ENCODE measurements around the gene PDE4C.
"Not testable (repeated sequence)": the region's sequence is repeated elsewhere in the genome, so short reads cannot be mapped to it uniquely, and the experiment has no call there.

PDE4C gene

GRCh38 chr19:18223860-18224524 lies 2.2 kb downstream of the PDE4C start:
- peak; percentile 29 for DNase-seq (ENCODE audit: low spot score)

GRCh38 chr19:18221815-18222725 lies 4.2 kb downstream of the PDE4C start:
- DNase-seq (ENCODE audit: low spot score) = no peak

- no peak for DNase-seq (ENCODE audit: low spot score)
These were observed 5.5 kb downstream of the PDE4C start for GRCh38 chr19:18220632-18221275.

GRCh38 chr19:18219911-18220631 lies 6.2 kb downstream of the PDE4C start:
- DNase-seq (ENCODE audit: low spot score) = no peak

- DNase-seq (ENCODE audit: low spot score) = no peak
These were observed 7.6 kb downstream of the PDE4C start for GRCh38 chr19:18218600-18218999.

- no peak for DNase-seq (ENCODE audit: low spot score)
These were observed 8.1 kb downstream of the PDE4C start for GRCh38 chr19:18218159-18218558.

GRCh38 chr19:18216789-18217188 lies 9.4 kb downstream of the PDE4C start:
- no peak for DNase-seq (ENCODE audit: low spot score)

- DNase-seq (ENCODE audit: low spot score) = no peak
These were observed 11.3 kb downstream of the PDE4C start for GRCh38 chr19:18214779-18215433.

GRCh38 chr19:18211683-18212082 lies 14.6 kb downstream of the PDE4C start:
- DNase-seq (ENCODE audit: low spot score) = no peak

GRCh38 chr19:18209912-18210311 lies 16.3 kb downstream of the PDE4C start:
- not testable (repeated sequence) for DNase-seq (ENCODE audit: low spot score)

- no peak for DNase-seq (ENCODE audit: low spot score)
These were observed 17.9 kb downstream of the PDE4C start for GRCh38 chr19:18208098-18208951.

GRCh38 chr19:18206018-18206417 lies 20.2 kb downstream of the PDE4C start:
- no peak for DNase-seq (ENCODE audit: low spot score)

- peak; percentile 78 for DNase-seq (ENCODE audit: low spot score)
These were observed 20.9 kb downstream of the PDE4C start for GRCh38 chr19:18205200-18205892.

- no peak for DNase-seq (ENCODE audit: low spot score)
These were observed 21.6 kb downstream of the PDE4C start for GRCh38 chr19:18204394-18205199.

- peak; percentile 100 for DNase-seq (ENCODE audit: low spot score)
These were observed 22.3 kb downstream of the PDE4C start, which contains the start of gene RAB3A for GRCh38 chr19:18203863-18204393. RAB3A (minus strand) TSS chr19:18204042; CDS start chr19:18202740, 1,302 bp downstream.

- peak; percentile 51 for DNase-seq (ENCODE audit: low spot score)
These were observed 22.8 kb downstream of the PDE4C start for GRCh38 chr19:18203408-18203862.

GRCh38 chr19:18202778-18203407 lies 23.3 kb downstream of the PDE4C start:
- peak; percentile 48 for DNase-seq (ENCODE audit: low spot score)

GRCh38 chr19:18202397-18202777 lies 23.9 kb downstream of the PDE4C start:
- DNase-seq (ENCODE audit: low spot score) = no peak

Data from pons (tissue), 1 donor.